Forelimb muscle (tissue), 1 donor: ENCODE measurements around the gene ATP6V0E1. TPM values are rescaled to one million over a fixed set of nuclear protein-coding genes. Genes with fewer than 3 reads are reported as not detected.
A peak's percentile ranks its signal among the peaks of the same experiment; 100 is the strongest.

Source experiments
- DNase-seq: peaks from one replicate; pipeline ENCODE4 v3.0.0-alpha.2; 2013; ENCODE audit warnings: low read depth
- polyA plus RNA-seq: library from polyadenylated mRNA; unstranded; fragments of 120-200 nt; gene quantifications from one replicate; pipeline ENCODE4 v1.2.1, GENCODE V29; 2013; ENCODE audit not compliant: insufficient read length

Gene ATP6V0E1
- polyA plus RNA-seq = 89.0 TPM

DNA sequence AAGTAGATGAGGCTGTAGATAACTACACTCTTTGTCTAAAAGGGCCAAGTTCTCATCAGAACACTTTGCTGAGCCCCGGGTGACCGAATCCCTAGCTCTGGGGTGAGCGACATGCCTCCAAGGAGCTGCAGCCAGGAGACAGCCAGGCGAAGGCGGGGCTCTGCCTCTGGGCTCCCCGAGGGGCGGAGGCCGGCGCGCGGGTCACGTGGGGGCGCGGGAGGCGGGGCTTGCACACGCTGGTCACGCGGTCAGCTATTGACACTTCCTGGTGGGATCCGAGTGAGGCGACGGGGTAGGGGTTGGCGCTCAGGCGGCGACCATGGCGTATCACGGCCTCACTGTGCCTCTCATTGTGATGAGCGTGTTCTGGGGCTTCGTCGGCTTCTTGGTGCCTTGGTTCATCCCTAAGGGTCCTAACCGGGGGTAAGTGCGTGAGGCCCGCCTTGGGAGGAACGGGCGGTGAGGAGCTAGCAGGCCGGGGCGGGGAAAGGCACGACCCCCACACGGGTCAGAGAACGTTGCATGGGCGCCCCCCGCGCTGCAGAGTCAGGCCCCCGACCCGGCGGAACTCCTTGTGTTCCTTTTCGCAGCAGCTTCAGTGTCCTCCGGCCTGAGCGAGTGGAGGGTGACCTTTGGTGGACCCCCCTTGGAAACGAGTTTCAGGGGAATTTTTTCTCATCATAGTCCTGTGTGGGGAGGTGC, at the start of gene ATP6V0E1:
TSS of gene ATP6V0E1 (plus strand) at position 230 of the 702 bp plus-strand sequence. CDS start at position 320, 90 bp downstream.
- DNase-seq = peak; percentile 49

DNA sequence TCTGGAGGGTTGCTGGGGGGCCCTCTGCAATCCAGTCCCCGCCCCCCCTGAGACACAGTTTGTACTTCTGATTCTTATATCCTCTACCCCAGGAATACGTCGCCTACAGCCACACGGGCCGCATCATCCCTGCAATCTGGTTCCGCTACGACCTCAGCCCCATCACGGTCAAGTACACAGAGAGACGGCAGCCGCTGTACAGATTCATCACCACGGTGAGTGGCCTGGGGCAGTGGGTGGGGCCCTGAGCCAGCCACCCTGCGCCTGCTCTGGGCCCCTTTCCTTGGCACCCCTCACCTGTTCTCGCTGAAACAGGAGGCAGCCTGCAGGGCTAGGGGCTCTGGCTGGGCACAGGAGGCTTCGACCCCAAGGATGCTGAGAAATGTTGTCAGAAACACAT, 48.5 kb upstream of the ATP6V0E1 start:
- no peak for DNase-seq

DNA sequence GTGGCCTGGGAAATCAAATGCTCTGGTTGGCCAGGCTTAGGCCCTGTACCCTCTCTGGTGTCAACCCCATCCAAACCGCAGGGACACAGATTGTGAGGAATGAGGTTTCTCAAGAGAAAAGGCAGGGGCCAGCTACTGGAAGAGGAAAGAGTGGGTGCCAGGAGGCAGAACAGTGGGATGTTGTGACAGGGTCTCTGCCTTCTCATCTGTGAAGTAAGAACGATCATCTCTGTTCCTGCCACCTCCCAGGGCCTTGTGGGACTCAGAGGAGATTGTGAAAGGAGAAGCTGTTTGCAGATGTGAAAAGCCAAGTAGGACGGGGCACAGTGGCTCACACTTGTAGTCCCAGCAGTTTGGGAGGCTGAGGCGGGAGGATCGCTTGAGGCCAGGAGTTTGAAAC, 47.2 kb upstream of the ATP6V0E1 start:
- DNase-seq = no peak

DNA sequence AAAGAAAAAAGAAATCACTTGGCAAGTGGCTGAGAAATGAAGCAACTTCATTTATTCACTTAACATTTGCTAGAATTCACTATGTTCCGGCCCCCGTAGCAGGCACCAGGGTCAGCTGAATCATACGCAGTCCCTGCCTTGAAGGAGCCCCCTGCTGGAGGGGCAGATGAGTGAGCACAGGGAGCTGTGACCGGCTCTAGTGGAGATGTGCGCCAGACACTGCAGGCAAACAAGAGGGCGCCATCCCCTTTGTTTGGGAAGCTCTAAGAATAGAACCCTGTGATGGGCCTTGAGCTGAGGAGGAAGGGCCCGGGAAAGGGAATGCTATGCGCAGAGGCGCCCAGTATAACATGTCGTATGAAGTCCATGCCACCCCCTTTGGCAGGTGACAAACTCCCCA, 44.5 kb upstream of the ATP6V0E1 start:
- no peak for DNase-seq

DNA sequence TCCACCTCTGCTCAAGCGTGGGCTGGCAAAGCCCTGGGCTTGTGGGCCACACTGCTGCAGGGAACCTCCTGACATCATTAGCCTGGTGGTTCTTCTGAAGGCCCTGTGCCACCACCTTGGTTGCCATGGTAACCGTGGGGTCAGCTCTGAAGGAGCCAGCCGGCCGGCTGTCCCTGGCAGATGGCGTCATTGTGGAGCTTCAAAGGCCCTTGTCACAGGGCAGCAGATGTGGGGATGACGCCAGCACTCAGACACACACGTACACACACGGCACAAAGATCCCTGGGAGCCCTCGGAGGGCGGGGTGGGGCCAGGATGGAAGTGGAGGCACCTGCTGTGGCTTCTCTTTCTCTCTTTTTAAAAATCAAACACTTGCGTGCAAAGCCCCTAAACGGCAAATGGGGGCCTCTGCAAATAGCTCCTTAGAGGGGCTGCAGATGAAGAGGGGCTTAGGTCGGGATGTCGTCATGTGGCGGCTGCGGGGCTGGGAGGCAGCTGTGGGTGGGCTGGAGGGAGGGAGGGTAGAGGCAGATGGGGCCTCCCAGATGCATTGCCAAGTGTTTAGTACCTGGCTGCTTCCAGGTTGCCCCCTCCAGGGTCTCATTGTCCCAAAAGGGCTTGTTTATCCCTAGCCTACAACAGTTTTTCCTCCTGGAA, 43.8 kb upstream of the ATP6V0E1 start:
- no peak for DNase-seq

DNA sequence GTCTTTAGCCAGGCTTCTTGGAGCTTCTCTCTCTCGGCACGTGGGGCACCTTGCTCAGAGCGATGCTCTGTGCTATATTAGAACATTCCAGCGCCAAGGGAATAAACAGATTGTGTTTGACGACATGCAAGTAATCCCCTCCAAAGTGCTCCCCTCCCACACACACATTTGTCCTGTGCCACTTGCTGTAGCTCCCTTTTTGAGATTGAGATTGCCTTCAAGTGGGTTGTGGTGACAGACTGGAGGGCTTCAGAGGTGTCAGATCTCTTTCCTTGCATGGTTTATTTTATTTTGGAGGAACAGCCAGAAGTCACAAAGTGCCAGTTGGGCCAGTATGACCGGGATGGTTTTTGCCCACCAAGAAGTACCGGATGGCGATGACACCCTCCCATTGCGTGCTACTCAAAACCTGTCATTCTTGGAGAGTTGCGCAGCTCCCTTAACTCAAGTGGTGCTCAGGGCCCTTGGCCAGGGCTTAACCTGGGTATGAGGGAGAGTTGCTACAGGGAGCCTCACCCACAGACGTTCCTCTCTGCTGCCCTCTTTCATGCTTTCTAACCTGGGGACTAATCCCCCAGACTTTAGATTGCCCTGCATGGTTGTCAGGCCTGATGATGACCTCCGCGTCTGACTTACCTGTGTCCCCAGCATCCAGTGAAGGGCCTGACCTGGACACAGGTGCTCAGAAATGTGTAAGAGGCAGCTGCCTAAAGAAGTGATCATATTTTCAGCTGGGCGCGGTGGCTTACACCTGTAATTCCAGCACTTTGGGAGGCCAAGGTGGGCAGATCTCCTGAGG, 43.1 kb upstream of the ATP6V0E1 start:
- no peak for DNase-seq

DNA sequence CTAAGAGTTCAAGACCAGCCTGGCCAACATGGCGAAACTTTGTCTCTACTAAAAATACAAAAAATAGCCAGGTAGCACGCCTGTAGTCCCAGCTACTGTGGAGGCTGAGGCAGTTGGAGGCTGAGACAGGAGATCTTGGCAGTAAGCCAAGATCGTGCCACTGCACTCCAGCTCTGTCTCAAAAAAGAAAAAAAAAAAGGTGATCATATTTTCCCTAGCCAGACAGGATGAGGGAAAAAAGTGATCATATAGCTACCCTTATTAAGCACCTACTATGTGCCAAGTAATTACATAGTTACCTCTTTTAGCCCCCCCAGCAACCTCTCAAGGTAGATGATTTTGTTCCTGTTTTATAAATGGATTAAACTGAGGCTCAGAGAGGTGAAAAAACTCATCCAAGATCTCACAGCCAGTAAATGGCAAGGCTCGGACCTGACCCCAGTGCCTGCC, 42.5 kb upstream of the ATP6V0E1 start:
- no peak for DNase-seq

DNA sequence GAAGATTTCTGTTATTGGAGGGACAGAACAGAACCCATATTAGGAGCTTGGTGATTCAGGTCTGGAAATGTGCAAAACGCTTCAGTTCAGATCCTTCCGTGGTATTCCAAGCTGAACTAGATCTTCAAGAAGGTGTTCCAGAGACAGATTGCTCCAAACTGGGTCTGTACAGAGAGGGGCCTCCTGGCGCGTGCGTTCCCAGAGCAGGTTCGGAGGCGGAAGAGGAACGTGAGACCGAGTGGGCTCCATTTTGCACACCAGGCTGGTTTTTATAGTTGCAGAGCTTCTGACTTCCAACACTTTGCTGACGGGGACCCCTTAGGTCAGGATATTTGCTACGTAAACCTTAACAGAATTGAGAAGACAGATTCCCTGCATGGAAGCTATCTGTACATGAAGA, 41.0 kb upstream of the ATP6V0E1 start:
- no peak for DNase-seq

DNA sequence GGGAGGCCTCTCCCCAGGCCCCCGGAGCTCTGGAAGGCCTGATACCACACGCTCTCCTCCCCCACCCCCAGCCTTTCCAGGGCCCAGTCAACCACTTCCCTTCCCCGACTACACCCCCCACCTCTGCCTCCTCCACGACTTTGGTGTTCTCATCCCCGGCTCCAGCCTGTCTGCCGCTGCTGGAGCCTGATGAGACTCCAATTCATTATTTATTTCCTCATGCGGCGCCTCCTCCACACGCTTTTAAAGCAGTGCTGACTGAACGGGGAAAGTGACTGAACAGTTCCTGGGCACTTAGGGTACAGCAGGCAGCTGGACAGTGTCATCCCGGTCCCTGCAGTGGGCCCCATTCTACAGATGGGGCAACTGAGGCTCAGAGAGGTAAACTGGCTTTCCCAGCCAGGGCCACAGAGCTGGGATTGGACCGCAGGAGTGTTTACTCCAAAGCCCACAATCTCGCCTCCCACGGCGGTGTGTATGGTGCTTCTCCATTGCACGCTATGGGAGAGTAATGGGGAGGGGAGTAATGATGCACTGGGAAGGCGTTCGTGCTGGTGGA, 40.2 kb upstream of the ATP6V0E1 start:
- no peak for DNase-seq

DNA sequence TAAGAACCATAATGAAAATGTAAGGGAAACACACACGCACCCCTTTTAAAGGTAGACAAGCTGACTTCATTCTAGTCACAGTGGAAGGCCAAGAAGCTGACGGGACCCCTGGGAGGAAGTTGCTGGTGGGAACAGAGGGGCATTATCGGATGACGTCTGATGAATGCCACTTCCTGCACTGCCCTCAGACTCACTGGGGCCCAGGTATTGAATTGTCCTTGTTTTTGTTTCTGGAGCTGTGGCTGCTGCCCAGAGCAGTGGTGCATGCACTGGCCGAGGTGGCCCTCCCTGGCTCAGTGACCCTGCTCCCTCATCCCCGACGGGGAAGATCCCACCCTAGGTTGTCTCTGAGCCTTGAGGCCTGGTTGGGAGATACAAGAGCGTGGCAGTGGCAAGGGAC, 39.7 kb upstream of the ATP6V0E1 start:
- DNase-seq = no peak

DNA sequence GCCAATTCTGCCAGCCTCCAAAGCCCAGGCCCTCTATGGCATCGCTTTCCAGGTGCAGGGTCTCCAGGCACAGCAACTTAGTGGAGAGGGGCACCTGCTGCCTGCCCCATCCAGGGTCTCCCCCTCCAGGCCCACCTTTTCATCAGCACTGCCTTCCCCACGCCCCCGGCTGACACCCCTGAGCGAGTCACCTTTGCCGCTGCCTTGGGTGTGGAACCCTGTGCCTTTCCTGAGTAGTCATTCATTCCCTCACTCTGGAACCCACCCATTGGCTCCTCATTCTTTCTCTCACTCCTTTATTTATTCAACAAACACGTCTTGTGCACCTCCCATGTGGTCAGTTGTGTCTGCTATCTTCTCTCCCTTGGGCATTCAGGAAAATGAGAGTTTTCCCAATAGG, 38.8 kb upstream of the ATP6V0E1 start:
- DNase-seq = no peak

DNA sequence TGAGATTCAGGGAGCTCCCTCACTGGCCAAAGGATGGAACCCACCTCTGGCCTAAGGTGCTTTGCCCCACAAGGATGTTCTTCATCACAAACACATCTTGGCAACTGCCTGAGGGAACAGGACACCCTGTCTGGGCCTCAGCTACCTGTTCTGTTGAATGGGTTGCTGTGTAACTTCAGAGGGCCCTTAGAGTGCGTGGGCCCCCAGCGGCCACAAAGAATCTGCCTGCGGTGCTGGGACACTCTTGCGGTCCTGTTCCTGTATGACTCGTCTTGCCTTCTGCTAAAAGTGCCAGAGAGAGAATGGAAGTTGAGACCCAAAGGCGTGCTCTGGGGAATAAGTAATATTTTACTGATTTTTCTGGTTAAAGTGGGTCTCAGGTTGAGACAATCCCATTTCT, 38.4 kb upstream of the ATP6V0E1 start:
- no peak for DNase-seq

DNA sequence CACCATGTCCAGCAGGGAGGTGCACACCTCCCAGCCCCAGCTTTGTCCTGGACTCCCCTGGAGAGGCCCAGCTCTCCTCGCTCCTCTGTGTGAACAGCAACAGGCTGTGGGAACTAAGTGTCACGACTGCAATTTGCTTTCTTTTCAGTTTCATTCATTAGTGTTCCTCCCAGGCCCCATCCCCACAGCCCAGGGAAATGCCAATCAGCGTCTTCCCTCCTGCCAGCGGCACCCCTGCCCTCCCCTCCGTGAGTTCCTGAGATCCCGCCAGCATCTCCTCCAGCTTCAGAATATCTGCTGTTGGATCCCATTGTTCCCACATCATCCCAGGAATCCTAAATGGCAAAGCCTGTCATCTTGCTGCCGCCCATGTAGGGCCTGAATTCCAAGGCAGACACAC, 37.4 kb upstream of the ATP6V0E1 start:
- DNase-seq = no peak

DNA sequence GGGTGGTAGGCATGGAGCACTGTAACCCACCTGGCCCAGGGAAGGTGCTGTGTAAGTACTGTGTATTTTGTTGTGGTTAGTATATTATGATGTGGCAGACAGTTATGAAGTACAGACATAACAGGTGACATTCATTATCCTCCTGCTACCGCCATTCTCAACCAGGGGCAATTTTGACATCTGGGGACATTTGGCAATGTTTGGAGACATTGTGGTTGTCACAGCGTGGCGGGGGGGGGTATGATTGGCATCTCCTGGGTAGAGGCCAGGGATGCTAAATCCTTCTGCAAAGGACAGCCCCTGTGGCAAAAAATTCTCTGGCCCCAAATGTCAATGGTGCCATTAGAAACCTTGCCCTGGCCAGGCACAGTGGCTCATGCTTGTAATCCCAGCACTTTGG, 34.1 kb upstream of the ATP6V0E1 start:
- DNase-seq = no peak

DNA sequence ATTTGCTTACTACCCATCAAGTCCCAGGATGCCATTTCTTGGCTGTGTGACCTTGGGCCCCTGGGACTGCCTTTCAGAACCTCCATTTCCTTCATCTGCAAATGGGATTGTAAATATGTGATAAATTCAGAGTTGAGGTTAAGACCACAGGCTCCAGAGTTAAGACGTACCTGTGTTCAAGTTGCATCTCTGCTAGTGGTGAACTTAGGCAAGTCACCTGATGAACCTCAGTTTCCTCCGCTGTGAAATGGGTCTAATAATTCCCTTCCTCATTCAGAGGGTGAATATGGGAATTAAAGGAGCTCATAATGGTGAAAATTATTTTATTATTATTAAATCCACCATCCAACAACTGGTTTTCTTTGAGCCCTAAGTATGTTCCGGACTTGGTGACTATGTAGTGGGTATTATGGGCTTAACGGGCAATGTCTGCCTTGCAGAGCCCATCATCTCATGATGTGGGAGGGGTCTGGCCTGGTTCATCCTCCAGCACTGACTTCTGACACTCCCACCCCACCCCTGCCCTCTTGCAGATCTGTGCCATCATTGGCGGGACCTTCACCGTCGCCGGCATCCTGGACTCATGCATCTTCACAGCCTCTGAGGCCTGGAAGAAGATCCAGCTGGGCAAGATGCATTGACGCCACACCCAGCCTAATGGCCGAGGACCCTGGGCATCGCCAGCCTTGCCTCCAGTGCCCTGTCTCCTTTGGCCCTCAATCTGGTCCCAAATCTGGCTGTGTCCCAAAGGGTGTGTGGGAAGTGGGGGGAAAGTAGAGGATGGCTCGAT, 33.2 kb upstream of the ATP6V0E1 start:
- no peak for DNase-seq

DNA sequence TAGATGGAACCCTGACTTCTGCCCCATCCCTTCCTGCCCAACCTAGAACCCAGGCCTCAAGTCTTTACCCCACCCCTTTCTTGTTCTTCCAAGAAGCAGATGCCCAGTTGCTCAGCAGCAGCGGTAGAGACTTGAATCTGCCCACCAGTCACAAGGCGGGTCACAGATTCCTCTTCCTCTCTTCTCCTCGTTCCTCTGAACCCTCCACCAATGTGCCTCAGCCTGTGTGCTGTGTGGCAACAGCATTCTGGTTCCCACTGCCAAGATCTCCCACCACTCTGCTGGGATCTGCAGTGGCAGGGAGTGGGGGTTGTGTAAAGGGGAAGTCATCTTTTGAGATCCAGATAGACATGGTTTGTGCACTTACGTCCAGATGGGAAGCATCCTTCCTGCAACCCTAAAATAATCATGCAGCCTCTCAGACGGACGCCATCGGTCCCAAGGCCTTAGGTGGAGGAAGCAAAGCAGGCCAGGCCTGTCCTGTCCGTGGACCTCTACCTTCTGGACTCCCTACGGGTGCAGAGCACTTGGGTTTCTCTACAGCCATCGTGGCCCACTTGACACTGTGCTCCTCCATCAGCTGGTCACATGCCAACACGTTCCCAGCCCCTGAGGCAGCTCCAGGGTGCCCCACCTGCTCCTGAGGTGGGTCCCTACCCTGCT, 32.1 kb upstream of the ATP6V0E1 start:
- no peak for DNase-seq

DNA sequence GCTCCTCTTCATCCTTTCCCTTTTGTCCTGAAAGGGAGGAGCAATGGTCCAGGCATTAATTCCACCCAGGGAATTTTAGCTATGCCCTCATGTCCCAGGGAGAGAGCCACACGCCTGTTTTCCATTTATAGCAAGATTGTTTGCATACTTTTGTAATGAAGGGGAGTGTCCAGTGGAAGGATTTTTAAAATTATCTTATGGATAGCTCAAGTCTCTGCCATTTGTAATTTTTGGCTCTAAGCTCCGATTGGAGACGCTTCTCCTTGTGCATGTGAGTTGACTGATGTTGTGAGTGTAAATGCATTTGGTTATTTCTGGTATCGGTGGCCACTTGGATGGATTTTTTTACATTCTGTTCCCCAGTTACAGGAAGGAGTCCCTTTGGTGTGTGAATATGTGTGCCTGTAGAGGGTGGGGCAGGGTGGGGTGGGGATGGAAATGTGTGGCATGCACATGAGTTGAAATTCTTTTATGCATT, 31.5 kb upstream of the ATP6V0E1 start:
- no peak for DNase-seq

DNA sequence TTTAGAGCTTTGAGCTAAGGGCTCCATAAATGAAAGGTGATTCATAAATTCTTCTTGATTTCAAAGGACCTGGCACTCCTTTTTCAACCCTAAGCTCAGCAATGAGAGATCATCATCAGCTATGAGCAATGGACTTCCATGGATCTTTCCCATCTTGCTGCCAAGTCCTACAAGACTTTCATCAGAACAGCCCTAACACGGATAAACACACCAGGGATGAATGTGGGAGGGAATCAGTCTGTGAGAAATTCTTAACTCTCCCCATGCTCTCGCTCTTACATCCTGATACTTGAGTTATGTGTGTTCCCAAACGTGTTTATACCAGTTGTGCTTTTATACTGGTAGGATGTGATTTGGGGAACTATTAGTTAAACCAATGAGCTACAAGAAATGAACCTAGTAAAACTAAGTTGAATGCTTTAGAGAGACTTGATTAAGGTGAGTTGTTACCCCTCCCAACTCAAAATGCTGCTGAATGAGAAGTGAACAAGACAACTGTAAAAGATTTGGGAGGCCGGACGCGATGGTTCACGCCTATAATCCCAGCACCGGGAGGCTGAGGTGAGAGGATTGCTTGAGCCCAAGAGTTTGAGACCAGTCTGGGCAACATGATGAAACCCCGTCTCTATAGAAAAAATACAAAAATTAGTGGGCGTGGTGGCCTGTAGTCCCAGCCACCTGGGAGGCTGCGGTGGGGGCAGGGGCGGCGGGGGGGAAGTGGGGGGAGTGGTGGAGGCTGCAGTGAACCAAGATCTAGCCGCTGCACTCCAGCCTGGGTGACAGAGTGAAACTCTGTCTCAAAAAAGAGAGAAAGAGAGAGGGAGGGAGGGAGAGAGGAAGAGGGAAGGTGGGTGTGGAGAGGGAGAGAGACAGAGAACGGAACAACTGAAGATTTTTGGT, 29.5 kb upstream of the ATP6V0E1 start:
- no peak for DNase-seq

DNA sequence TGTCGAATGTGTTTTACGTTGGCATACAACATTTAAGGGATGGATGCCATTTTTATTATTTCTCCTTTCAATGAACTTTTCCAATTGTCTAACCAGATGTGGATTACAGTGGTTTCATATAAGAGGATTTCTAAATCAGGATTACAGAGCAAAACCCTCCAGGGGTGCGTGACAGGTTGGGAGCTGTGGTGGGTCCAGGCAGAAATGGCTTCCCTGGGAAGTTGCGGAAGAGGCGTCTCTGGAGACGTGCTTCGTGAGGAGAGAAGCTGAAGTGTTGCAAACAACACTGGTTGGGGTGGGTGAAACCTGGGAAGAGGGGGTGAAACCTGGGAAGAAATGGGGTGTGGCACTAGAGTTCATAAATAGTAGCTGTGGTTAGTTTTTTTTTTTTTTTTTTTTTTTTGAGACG, 28.8 kb upstream of the ATP6V0E1 start:
- no peak for DNase-seq

DNA sequence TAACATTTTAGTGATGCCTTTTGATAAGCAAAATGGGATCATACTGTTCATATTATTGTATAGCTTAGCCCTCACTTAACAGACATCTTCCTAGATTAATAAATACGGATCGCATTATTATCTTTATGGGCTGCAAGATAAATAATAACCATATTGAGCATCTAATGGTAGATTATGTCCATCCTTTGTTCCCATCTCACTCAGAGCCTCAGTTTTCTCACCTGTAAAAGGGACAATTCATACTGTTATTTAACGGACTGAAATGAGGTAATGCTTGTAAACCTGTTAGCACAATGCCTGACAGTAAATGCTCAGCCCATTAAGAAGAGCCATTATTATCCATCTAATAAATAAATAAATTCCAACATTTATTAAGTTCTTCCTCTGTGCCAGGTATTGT, 27.3 kb upstream of the ATP6V0E1 start:
- DNase-seq = no peak
